GM18907 (cell line): ENCODE data around the gene CHTF8.
"Not testable (repeated sequence)": the region's sequence is repeated elsewhere in the genome, so short reads cannot be mapped to it uniquely, and the experiment has no call there.

Experiments used
- ATAC-seq: cut with Tn5 transposase; IDR thresholded peaks from one replicate; pipeline ENCODE4 v1.9.1; 2021; ENCODE audit warnings: mild to moderate bottlenecking, moderate library complexity; ENCODE audit not compliant: unreplicated experiment

The CHTF8 gene

GRCh38 chr16:69139464-69139863 is 7.1 kb upstream of the CHTF8 start:
- not testable (repeated sequence) for ATAC-seq

- ATAC-seq = no peak
Observed at GRCh38 chr16:69138608-69139007, 6.2 kb upstream of the CHTF8 start.

- no peak for ATAC-seq
Observed at GRCh38 chr16:69133373-69133954, 1.1 kb upstream of the CHTF8 start.

DNA sequence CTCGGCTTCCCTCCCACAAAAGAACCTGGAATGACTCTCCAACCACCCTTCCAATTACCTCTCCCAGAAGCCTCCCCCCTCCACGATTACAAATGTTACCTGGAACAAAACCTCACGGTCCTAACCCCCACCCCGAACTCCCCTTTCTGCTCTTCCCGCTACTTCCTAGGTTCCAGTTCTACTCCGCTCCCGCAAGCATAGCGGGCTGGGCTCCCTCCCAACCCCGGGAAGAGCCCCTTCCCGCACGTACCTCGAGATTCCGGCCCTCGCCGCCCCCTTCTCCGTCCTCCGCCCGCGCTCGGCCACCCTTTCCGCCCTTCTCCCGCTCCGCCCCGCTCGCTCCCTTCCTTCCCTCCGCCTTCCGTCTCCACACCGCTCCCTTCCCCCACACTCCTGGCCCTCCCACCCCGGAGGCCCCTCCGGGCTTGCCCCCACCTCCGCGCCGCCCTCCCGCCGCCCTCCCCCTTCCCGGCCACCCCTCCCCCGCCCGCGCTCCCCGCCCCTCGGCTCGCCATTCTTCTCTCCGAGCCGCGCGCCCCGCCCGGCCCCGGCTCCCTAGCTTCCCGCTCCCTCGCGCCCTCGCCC is 457 bp downstream of the CHTF8 start:
- peak; percentile 39 for ATAC-seq

GRCh38 chr16:69131167-69131838 is 1.1 kb downstream of the CHTF8 start:
- no peak for ATAC-seq

- ATAC-seq = no peak
Observed at GRCh38 chr16:69130461-69130860, 1.9 kb downstream of the CHTF8 start.

- no peak for ATAC-seq
Observed at GRCh38 chr16:69127966-69128510, 4.3 kb downstream of the CHTF8 start.

DNA sequence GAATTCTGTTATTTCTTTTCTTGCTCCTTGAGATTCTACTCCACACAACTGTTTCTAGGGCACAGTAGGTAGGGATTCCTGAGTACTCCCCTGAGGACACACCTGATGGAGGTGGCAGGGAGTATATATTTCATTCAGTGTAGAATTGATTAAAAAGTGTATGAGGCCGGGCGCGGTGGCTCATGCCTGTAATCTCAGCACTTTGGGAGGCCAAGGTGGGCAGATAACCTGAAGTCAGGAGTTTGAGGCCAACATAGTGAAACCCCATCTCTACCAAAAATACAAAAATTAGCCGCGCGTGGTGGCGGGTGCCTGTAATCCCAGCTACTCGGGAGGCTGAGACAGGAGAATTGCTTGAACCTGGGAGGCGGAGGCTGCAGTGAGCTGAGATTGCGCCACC is 5.6 kb downstream of the CHTF8 start:
- not testable (repeated sequence) for ATAC-seq

DNA sequence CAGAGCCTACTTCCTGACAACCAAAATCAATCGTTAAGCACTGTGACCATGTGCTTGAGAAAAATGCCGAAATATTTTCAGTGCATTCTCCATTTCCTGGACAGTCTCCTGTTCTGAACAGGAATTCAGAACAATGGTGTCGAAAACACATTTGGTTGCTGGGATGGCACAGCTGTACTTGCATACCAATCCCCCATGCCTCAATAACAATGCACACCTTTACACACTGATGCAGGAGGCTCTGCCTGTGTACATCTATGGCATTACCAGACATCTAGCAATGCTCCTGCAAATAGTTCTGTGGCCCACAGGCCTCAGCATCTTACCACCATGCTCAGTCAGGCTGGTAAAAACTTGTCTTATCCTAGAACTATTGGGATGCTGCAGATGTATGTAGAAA is 6.2 kb downstream of the CHTF8 start:
- no peak for ATAC-seq

DNA sequence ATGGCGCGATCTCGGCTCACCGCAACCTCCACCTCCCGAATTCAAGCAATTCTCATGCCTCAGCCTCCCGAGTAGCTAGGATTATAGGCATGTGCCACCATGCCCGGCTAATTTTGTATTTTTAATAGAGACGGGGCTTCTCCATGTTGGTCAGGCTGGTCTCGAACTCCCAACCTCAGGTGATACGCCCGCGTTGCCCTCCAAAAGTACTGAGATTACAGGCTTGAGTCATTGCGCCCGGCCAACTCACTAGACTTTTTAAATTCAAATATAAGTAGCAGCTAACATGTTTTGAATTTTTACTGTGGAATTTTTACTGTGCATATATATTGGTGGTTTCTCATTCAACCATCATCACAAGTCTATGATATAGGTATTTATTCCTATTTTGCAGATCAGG is 7.4 kb downstream of the CHTF8 start:
- not testable (repeated sequence) for ATAC-seq

- ATAC-seq = not testable (repeated sequence)
Observed at GRCh38 chr16:69124406-69124805, 8.0 kb downstream of the CHTF8 start.

GRCh38 chr16:69123910-69124309 is 8.5 kb downstream of the CHTF8 start:
- peak; percentile 46 for ATAC-seq

DNA sequence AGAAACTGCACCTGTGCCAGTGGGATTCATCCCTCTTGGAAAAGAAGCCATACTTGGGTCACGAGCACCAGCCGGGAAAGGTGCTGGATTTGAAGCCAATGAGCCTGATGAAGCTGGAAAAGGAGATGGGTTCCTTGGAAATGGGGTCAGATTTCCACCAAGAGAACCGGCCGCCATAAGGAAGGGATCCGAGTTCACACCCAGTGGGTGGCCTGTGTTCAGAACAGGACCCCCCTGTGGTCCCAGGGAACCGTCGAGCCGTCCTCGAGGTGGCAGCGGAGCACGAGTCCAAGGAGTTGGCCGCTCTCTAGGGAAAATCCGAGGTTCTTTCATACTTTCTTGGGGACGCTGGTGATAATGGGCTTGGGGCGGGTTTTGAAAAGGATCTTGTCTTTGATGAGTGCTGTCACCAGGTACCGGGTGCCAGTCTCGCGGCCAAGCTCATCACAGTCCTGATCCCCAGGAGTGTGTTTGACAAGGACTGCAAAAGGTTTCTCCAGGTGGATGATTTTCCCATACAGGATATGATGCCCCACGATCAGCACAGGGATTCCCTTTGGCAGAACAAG is 12.2 kb downstream of the CHTF8 start:
- ATAC-seq = no peak

- no peak for ATAC-seq
Observed at GRCh38 chr16:69119536-69119935, 12.9 kb downstream of the CHTF8 start.

- ATAC-seq = no peak
Observed at GRCh38 chr16:69118994-69119393, 13.4 kb downstream of the CHTF8 start.

- no peak for ATAC-seq
Observed at GRCh38 chr16:69118468-69118867, 13.9 kb downstream of the CHTF8 start.

DNA sequence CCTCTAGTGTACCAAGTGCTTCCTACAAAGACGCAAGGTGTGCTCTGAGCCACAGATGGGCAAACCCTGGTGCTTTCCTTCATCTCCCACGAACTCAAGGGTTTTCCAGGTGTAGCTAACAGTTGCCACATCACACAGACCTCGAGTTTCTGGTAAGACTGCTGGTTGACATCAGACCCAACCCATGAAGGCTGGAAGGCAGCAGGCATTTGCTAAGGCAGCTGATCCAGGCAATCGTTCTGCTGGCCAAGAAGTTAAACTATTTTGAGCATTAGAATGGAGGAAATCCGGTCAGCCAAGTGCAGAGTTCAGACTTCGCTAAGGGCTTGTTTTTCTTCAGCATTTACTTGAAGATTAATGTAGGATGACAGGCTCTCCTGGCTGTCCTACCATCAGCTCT is 15.5 kb downstream of the CHTF8 start:
- ATAC-seq = no peak

DNA sequence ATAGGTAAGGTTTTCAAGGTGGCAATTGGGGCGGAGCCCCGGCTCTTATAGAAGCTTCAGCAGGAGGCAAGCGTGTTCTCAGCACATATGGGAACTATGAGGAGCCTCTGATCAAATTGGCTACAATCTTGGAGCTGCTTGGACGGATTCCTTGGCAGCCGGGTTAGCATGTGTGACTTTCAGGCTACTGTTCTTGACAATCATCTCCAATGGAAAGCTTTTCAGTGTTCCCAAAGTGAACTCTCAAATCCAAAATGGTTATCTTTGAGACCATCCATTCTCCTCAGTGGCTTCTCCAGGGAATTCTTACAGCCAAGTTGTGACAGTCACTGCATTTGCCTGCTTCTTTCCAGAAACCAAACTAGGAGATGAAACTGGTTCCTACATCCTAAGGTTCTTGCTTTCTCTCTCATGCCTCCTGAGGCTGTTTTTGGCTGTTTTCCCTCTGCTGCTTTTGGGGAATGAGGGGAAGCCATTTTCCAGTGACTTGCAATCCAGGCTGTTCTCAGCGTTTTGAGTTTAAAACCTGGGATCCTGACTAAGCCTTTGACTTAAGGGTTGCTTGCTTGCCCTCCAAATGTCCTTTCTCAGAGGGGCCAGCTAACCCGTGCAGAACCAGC is 16.0 kb downstream of the CHTF8 start:
- ATAC-seq = no peak

- ATAC-seq = no peak
Observed at GRCh38 chr16:69115837-69116236, 16.6 kb downstream of the CHTF8 start.

DNA sequence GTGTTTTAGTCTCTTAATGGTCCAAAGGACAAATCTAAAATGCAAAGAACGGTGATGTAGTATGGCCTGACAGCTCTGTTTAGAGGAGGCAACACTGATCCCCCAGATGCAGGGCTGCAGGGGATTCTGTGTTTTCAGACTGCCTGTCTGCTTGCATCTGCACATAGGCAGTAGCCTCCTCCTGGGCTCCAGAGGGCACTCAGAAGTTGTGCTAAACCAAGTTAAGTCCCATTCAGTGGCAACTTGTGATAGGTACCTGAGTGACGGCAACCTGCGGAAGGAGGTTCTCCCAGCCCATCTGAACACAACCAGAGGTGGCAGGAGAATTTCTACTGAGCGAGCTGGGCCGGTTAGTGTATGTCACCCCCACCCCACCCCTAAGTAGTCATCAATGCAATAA is 17.0 kb downstream of the CHTF8 start:
- no peak for ATAC-seq

DNA sequence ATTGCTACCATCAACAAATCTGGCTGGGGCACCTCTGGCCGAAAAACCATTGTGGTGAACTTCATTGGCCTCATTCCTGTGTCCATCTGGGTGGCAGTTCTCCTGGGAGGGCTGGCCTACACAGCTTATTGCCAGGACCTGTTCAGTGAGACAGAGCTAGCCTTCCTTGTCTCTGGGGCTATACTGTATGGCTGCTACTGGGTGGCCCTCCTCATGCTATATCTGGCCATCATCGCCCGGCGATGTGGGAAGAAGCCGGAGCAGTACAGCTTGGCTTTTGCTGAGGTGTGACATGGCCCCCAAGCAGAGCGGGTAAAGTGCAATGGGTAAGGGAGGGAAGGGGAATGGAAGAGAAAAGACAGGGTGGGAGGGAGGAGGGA is 17.4 kb downstream of the CHTF8 start:
- ATAC-seq = no peak
